Smooth muscle cell (in vitro differentiated cells): ENCODE measurements around the gene JMJD6. TPM values are rescaled to one million over a fixed set of nuclear protein-coding genes. Genes with fewer than 3 reads are reported as not detected.

Experiments used
- DNase-seq: peaks from one replicate; lab custom pipeline; 2025; ENCODE audit not compliant: unreplicated experiment; lab: John Stamatoyannopoulos, UW
- H2AFZ ChIP-seq: fragments of 200-600 bp; sonication (generic); 2 replicates; pipeline ENCODE4 v1.6.0; 2016; ENCODE audit warnings: antibody characterized with exemption, low read depth, mild to moderate bottlenecking
- H3F3A ChIP-seq: fragments of 200-600 bp; sonication (generic); 2 replicates; pipeline ENCODE4 v1.6.0; 2017; ENCODE audit warnings: antibody characterized with exemption, low read depth
- H3K27ac ChIP-seq: fragments of 200-600 bp; sonication (generic); 2 replicates; pipeline ENCODE4 v1.5.1; 2016; ENCODE audit warnings: low read depth, mild to moderate bottlenecking
- H3K27me3 ChIP-seq: fragments of 200-600 bp; sonication (generic); 2 replicates; pipeline ENCODE4 v1.6.1; 2016; ENCODE audit warnings: low read depth, mild to moderate bottlenecking
- H3K36me3 ChIP-seq: fragments of 200-600 bp; sonication (generic); 2 replicates; pipeline ENCODE4 v1.5.1; 2016; ENCODE audit warnings: low read depth
- H3K4me1 ChIP-seq: fragments of 200-600 bp; sonication (generic); 2 replicates; pipeline ENCODE4 v1.5.1; 2016; ENCODE audit warnings: low read depth
- H3K4me2 ChIP-seq: fragments of 200-600 bp; sonication (generic); 2 replicates; pipeline ENCODE4 v1.6.0; 2016; ENCODE audit warnings: mild to moderate bottlenecking
- H3K4me3 ChIP-seq: fragments of 200-600 bp; sonication (generic); 2 replicates; pipeline ENCODE4 v1.5.1; 2016; ENCODE audit warnings: mild to moderate bottlenecking
- H3K79me2 ChIP-seq: fragments of 200-600 bp; sonication (generic); 2 replicates; pipeline ENCODE4 v1.6.0; 2016; ENCODE audit warnings: low read depth, mild to moderate bottlenecking
- H3K9ac ChIP-seq: fragments of 200-600 bp; sonication (generic); 2 replicates; pipeline ENCODE4 v1.6.0; 2016; ENCODE audit warnings: low read depth
- H3K9me3 ChIP-seq: fragments of 200-600 bp; sonication (generic); replicated peaks from 2 replicates; pipeline ENCODE4 v1.5.1; 2016; ENCODE audit warnings: low read depth
- H4K20me1 ChIP-seq: fragments of 200-600 bp; sonication (generic); 2 replicates; pipeline ENCODE4 v1.6.0; 2016; ENCODE audit warnings: low read depth
- WGBS: methylation state at CpG from one replicate; pipeline ENCODE4 v1.1.7; 2016; ENCODE audit warnings: low lambda C conversion rate; 5-methylcytosine and 5-hydroxymethylcytosine counted together
- microRNA counts: library from miRNA; unstranded; fragments of <30 nt; microRNA quantifications from one replicate; lab custom pipeline; 2016
- microRNA-seq: library from miRNA; unstranded; fragments of <30 nt; microRNA quantifications from one replicate; pipeline ENCODE4, GENCODE V29; 2016; ENCODE audit warnings: borderline number of aligned reads
- polyA plus RNA-seq: library from polyadenylated mRNA; unstranded; fragments of >200 nt; fragmentation: Nextera tagmentation; extraction: Ambion mirVana; gene quantifications from 2 replicates; pipeline ENCODE4 v1.2.1, GENCODE V29; 2016
- small RNA-seq: library from RNA; depleted of rRNA; stranded (forward); fragments of <200 nt; gene quantifications from one replicate; pipeline ENCODE3, GENCODE V24; 2014
- total RNA-seq: library from RNA; depleted of rRNA; stranded (reverse); fragments of >200 nt; gene quantifications from 2 replicates; pipeline ENCODE4 v1.2.3, GENCODE V29; 2014
- TF ChIP-seq, protein P1 (sequence below): fragments of 200-600 bp; sonication (generic); IDR thresholded peaks from 2 replicates; pipeline ENCODE4 v1.5.1; 2017; ENCODE audit warnings: borderline replicate concordance, mild to moderate bottlenecking, antibody characterized with exemption; ENCODE audit not compliant: insufficient read depth, poor library complexity, severe bottlenecking

The JMJD6 gene
- total and polyA plus RNA-seq, 2 experiments from 2014 or later, result 32.7 to 54.7 TPM

GRCh38 chr17:76670718-76671122 lies 55.7 kb downstream of the JMJD6 start:
- DNase-seq, result no peak
- Histone ChIP-seq H3K27ac (no peak overlapping the region), H3K4me1 (peaks cover 13% of the 10 kb centered on the region), H4K20me1 (no peaks in the 10 kb centered on the region), H3K27me3 (no peaks in the 10 kb centered on the region), H3K9ac (no peak overlapping the region), H3K79me2 (no peaks in the 10 kb centered on the region), H3K4me3 (no peak overlapping the region), H3F3A (peaks cover 6% of the 10 kb centered on the region), H2AFZ (no peak overlapping the region), H3K36me3 (no peaks in the 10 kb centered on the region), H3K9me3 (no peaks in the 10 kb centered on the region), H3K4me2 (peak overlapping the region; percentile 83)
- WGBS, result 61% methylated on average over 9 of the region's 9 CpGs
- TF ChIP-seq, protein P1, sequence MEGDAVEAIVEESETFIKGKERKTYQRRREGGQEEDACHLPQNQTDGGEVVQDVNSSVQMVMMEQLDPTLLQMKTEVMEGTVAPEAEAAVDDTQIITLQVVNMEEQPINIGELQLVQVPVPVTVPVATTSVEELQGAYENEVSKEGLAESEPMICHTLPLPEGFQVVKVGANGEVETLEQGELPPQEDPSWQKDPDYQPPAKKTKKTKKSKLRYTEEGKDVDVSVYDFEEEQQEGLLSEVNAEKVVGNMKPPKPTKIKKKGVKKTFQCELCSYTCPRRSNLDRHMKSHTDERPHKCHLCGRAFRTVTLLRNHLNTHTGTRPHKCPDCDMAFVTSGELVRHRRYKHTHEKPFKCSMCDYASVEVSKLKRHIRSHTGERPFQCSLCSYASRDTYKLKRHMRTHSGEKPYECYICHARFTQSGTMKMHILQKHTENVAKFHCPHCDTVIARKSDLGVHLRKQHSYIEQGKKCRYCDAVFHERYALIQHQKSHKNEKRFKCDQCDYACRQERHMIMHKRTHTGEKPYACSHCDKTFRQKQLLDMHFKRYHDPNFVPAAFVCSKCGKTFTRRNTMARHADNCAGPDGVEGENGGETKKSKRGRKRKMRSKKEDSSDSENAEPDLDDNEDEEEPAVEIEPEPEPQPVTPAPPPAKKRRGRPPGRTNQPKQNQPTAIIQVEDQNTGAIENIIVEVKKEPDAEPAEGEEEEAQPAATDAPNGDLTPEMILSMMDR, result no peak

- Histone ChIP-seq H3K4me3 (no peak overlapping the region), H3K4me1 (peaks cover 13% of the 10 kb centered on the region), H2AFZ (no peak overlapping the region), H3K9me3 (no peaks in the 10 kb centered on the region), H3K79me2 (no peaks in the 10 kb centered on the region), H4K20me1 (no peaks in the 10 kb centered on the region), H3K27me3 (no peaks in the 10 kb centered on the region), H3K36me3 (no peaks in the 10 kb centered on the region), H3K27ac (no peak overlapping the region), H3K9ac (no peak overlapping the region), H3K4me2 (no peak overlapping the region), H3F3A (peaks cover 6% of the 10 kb centered on the region)
- TF ChIP-seq, protein P1, result no peak
- DNase-seq, result no peak
- 96% methylated on average over 9 of the region's 9 CpGs for WGBS
These were observed 56.2 kb downstream of the JMJD6 start for GRCh38 chr17:76670020-76670717.

MicroRNAs within 50 kb of the gene (microRNA counts, 767-probe panel; counts per million panel counts)
- microRNA hsa-miR-636 (lab: Ali Mortazavi, UCI), result 183 counts per million

Small RNA genes lying within 50 kb of the gene (microRNA-seq; reads per million reads assigned to microRNA genes)
- gene MIR636, result not detected

Small RNA genes lying within 50 kb of the gene (small RNA-seq; reads per million reads assigned to genes)
- gene AC005837.3 (0.63 reads per million, percentile 22 among the genes with 10 or more reads in this experiment), gene RF02271 (not detected), gene RNU6-97P (not detected), gene RNY4P36 (0.13 reads per million)

Other genes starting within 250 kb of the JMJD6 start
- 4.9 and 12.2 TPM in 2 replicates for gene RHBDF2, start 225.2 kb downstream of the JMJD6 start, total RNA-seq
- 20.5 and 25.4 TPM in 2 replicates for gene RHBDF2, start 225.2 kb downstream of the JMJD6 start, polyA plus RNA-seq
- 4.9 and 13.9 TPM in 2 replicates for gene CYGB, start 188.9 kb downstream of the JMJD6 start, total RNA-seq
- 20.5 and 22.2 TPM in 2 replicates for gene CYGB, start 188.9 kb downstream of the JMJD6 start, polyA plus RNA-seq
- 0.31 and 1.4 TPM in 2 replicates for gene PRCD, start 186.6 kb downstream of the JMJD6 start, total RNA-seq
- 5.0 and 5.8 TPM in 2 replicates for gene PRCD, start 186.6 kb downstream of the JMJD6 start, polyA plus RNA-seq
- 6.9 and 9.9 TPM in 2 replicates for gene ST6GALNAC2, start 140.7 kb downstream of the JMJD6 start, total RNA-seq
- gene ST6GALNAC2, start 140.7 kb downstream of the JMJD6 start, polyA plus RNA-seq, result 1.2 and 13.2 TPM in 2 replicates
- not detected in 2 replicates for gene ST6GALNAC1, start 82.8 kb downstream of the JMJD6 start, total RNA-seq
- not detected in 2 replicates for gene ST6GALNAC1, start 82.8 kb downstream of the JMJD6 start, polyA plus RNA-seq
- gene MXRA7, start 15.6 kb downstream of the JMJD6 start, total RNA-seq, result 131 and 134 TPM in 2 replicates
- 157 and 158 TPM in 2 replicates for gene MXRA7, start 15.6 kb downstream of the JMJD6 start, polyA plus RNA-seq
- gene METTL23, start 233 bp upstream of the JMJD6 start, total RNA-seq, result 28.2 and 32.5 TPM in 2 replicates
- gene METTL23, start 233 bp upstream of the JMJD6 start, polyA plus RNA-seq, result 46.2 and 47.1 TPM in 2 replicates
- gene SRSF2, start 10.7 kb upstream of the JMJD6 start, total RNA-seq, result 166 and 182 TPM in 2 replicates
- gene SRSF2, start 10.7 kb upstream of the JMJD6 start, polyA plus RNA-seq, result 109 and 110 TPM in 2 replicates
- gene MFSD11, start 11.5 kb upstream of the JMJD6 start, total RNA-seq, result 56.6 and 58.6 TPM in 2 replicates
- 28.1 and 31.9 TPM in 2 replicates for gene MFSD11, start 11.5 kb upstream of the JMJD6 start, polyA plus RNA-seq
- 0.27 and 7.6 TPM in 2 replicates for gene MGAT5B, start 141.8 kb upstream of the JMJD6 start, total RNA-seq
- 0.78 and 3.3 TPM in 2 replicates for gene MGAT5B, start 141.8 kb upstream of the JMJD6 start, polyA plus RNA-seq